Heart right ventricle (tissue), 16 donors: ENCODE data around the gene KIAA1328. TPM values are rescaled to one million over a fixed set of nuclear protein-coding genes. Genes with fewer than 3 reads are reported as not detected.
"Not testable (repeated sequence)": the region's sequence is repeated elsewhere in the genome, so short reads cannot be mapped to it uniquely, and the experiment has no call there.

ENCODE experiments used
- ATAC-seq, 8 donors: fragments of 200-7000 bp; cut with Tn5 transposase; one replicate each; pipeline ENCODE4 v1.9.1; 2020; ENCODE audit warnings: mild to moderate bottlenecking in 8 of 8, moderate library complexity in 8 of 8, moderate number of reproducible peaks in 1 of 8
- DNase-seq, 2 donors: peaks; one replicate each; pipeline ENCODE4 v3.0.0-alpha.2; 2020
- H3K27ac ChIP-seq, 10 donors: fragments of 200-600 bp; sonication (generic) in 2 of 10; one replicate each; pipeline versions ENCODE4 v1.5.0 to v1.8.0; 2020 to 2022; ENCODE audit warnings: mild to moderate bottlenecking in 3 of 10
- H3K27me3 ChIP-seq, 7 donors: fragments of 200-600 bp; one replicate each; pipeline ENCODE4 v1.8.0; 2021 to 2022; ENCODE audit warnings: mild to moderate bottlenecking in 2 of 7
- H3K36me3 ChIP-seq, 9 donors: fragments of 200-600 bp; sonication (generic) in 1 of 9; one replicate each; pipeline versions ENCODE4 v1.5.0 to v1.8.0; 2020 to 2022; ENCODE audit warnings: mild to moderate bottlenecking in 2 of 9
- H3K4me1 ChIP-seq, 9 donors: fragments of 200-600 bp; sonication (generic) in 1 of 9; one replicate each; pipeline versions ENCODE4 v1.5.0 to v1.8.0; 2020 to 2022; ENCODE audit warnings: mild to moderate bottlenecking in 4 of 9
- H3K4me3 ChIP-seq, 10 donors: fragments of 200-600 bp; sonication (generic) in 2 of 10; one replicate each; pipeline versions ENCODE4 v1.5.0 to v1.8.0; 2020 to 2022; ENCODE audit warnings: mild to moderate bottlenecking in 7 of 10, moderate library complexity in 2 of 10
- H3K9me3 ChIP-seq, 11 donors: fragments of 200-600 bp in 10 of 11; sonication (generic) in 2 of 11; one replicate each; pipeline versions ENCODE4 v1.5.0 to v1.8.0; 2013 to 2022; ENCODE audit warnings: mild to moderate bottlenecking in 2 of 11, control low read depth in 1 of 11, moderate library complexity in 1 of 11
- CTCF ChIP-seq, 9 donors: fragments of 200-600 bp; sonication (generic) in 2 of 9; IDR thresholded peaks; one replicate each; pipeline versions ENCODE4 v1.5.0 to v1.8.0; 2021 to 2022; ENCODE audit warnings: antibody characterized with exemption in 9 of 9, mild to moderate bottlenecking in 5 of 9, moderate library complexity in 1 of 9
- WGBS, 2 donors: extraction: QIAGEN DNeasy Blood & Tissue Kit; methylation state at CpG; one replicate each; pipeline ENCODE4 v1.1.7; 2013; ENCODE audit warnings: inconsistent platforms in 1 of 2; 5-methylcytosine and 5-hydroxymethylcytosine counted together
- intact Hi-C, 10 donors: fragments of 100-400 bp; cut with DNase I; formaldehyde crosslinking; loops; one replicate each; pipeline versions ENCODE4 v1.11.1 to v1.14.2; 2022
- polyA plus RNA-seq, 2 donors: library from polyadenylated mRNA; stranded (reverse); fragments of 200-250 nt; gene quantifications; one replicate each; pipeline ENCODE4 v1.2.3, GENCODE V29; 2013
- total RNA-seq, 10 donors: library from RNA; stranded (reverse); fragmentation: NEBNext Ultra II Directional in 3 of 10; extraction: Animal tissue kit (Norgen Biotek cat#: 25700) in 3 of 10; gene quantifications; one replicate each; pipeline versions ENCODE4 v1.2.1 to v1.2.4, GENCODE V29; 2021 to 2023
- donor health status: Arrhythmogenic right ventricular cardiomyopathy.
- donor health status: ischemic (EF 13 %, LVEDD 7.1; RV severe dilation, severe dysfunction).
- donor health status: healthy with polysubstance abuse.
- donor health status: DM: no; HTN: yes; CAD: no.
- donor health status: DM: no; HTN: no; CAD: no.
- donor health status: ischemic (EF 25% LVEDD 6.9; RV normal size, moderate dysfunction).
- donor health status: ischemic (EF 25% LVEDD 5.7; RV mildly dilated, moderate dysfunction).
- donor health status: healthy.
- donor health status: DM: yes; HTN: yes; CAD: no.
- donor health status: Ischemic cardiomyopathy.
- donor health status: ischemic (EF 35%, LVEDD 5.7; RV mildly dilated, moderate dysfunction).
- donor health status: nonischemic (EF 11% LVEDD 7.7; RV severe dilation, severe dysfunction).
- donor health status: DM: yes; HTN: yes; CAD: no.
- donor health status: PGD.
- donor health status: ischemic (EF 29% LVEDD 5.4; RV normal size, mild dysfunction).
- donor health status: nonischemic (EF 23%, LVEDD 6.1; RV moderate dilation, normal function).

KIAA1328 gene
- total and polyA plus RNA-seq, 12 donors = 1.9 to 6.3 (median 5.1) TPM

GRCh38 chr18:36901277-36901701 is 72.4 kb downstream of the KIAA1328 start:
- Histone ChIP-seq H3K27me3 (no peaks in the 10 kb centered on the region), H3K27ac (no peak overlapping the region), H3K4me3 (no peak overlapping the region), H3K36me3 (no peaks in the 10 kb centered on the region), H3K9me3 (peaks cover 0 to 17% (median 6%) of the 10 kb centered on the region in 11 donors), H3K4me1 (peaks cover 0 to 13% (median 0%) of the 10 kb centered on the region in 9 donors)
- intact Hi-C loops = no loop called here
- no peak for ATAC-seq
- TF ChIP-seq CTCF (IDR thresholded peaks at IDR 0.05) = no peak
- WGBS, 2 donors = 65 to 69% methylated on average over 1 of the region's 1 CpG
- DNase-seq = no peak

GRCh38 chr18:36903215-36903928 is 74.4 kb downstream of the KIAA1328 start:
- Histone ChIP-seq H3K9me3 (peaks cover 0 to 17% (median 6%) of the 10 kb centered on the region in 11 donors), H3K27me3 (no peaks in the 10 kb centered on the region), H3K4me1 (peaks cover 0 to 13% (median 0%) of the 10 kb centered on the region in 9 donors), H3K27ac (no peak overlapping the region), H3K36me3 (no peaks in the 10 kb centered on the region), H3K4me3 (no peak overlapping the region)
- TF ChIP-seq CTCF (IDR thresholded peaks at IDR 0.05) = no peak
- DNase-seq (no peak), ATAC-seq (no peak)
- 76 to 82% methylated on average over 3 of the region's 3 CpGs for WGBS, 2 donors
- intact Hi-C loops = no loop called here

- Histone ChIP-seq H3K27ac (no peak overlapping the region), H3K36me3 (no peaks in the 10 kb centered on the region), H3K9me3 (peaks cover 0 to 8% (median 0%) of the 10 kb centered on the region in 11 donors), H3K4me3 (no peak overlapping the region), H3K4me1 (peaks cover 0 to 13% (median 0%) of the 10 kb centered on the region in 9 donors), H3K27me3 (no peaks in the 10 kb centered on the region)
- no peak for TF ChIP-seq CTCF (IDR thresholded peaks at IDR 0.05)
- DNase-seq = no peak
- intact Hi-C loops = no loop called here
- ATAC-seq = no peak
Measured at GRCh38 chr18:36905571-36905970, 76.6 kb downstream of the KIAA1328 start.

- intact Hi-C loops, H3K9me3 ChIP-seq, ATAC-seq, DNase-seq, H3K27me3 ChIP-seq, H3K27ac ChIP-seq, H3K4me3 ChIP-seq, H3K4me1 ChIP-seq: not testable (repeated sequence)
- H3K36me3 ChIP-seq = peaks cover 0 to 16% (median 0%) of the 10 kb centered on the region in 9 donors
- WGBS, 2 donors = 97 to 99% methylated on average over 4 of the region's 4 CpGs
Measured at GRCh38 chr18:36909282-36909681, 80.4 kb downstream of the KIAA1328 start.

GRCh38 chr18:36912887-36913286 is 84.0 kb downstream of the KIAA1328 start:
- 77 to 100% methylated on average over 1 of the region's 1 CpG for WGBS, 2 donors
- no peak for TF ChIP-seq CTCF (IDR thresholded peaks at IDR 0.05)
- Histone ChIP-seq H3K27ac (no peak overlapping the region), H3K27me3 (no peaks in the 10 kb centered on the region), H3K4me3 (no peak overlapping the region), H3K9me3 (peaks cover 0 to 8% (median 0%) of the 10 kb centered on the region in 11 donors), H3K36me3 (peaks cover 0 to 16% (median 0%) of the 10 kb centered on the region in 9 donors), H3K4me1 (no peaks in the 10 kb centered on the region)
- ATAC-seq (no peak), DNase-seq (no peak)
- intact Hi-C loops = no loop called here
